Transverse colon (tissue), 4 donors: ENCODE data around the gene OXNAD1.

Source experiments
- POLR2A ChIP-seq: fragments of 450-650 bp; IDR thresholded peaks from one replicate; pipeline ENCODE4 v1.6.1; 2016; ENCODE audit warnings: antibody characterized with exemption, mild to moderate bottlenecking, moderate library complexity
- POLR2AphosphoS5 ChIP-seq, 3 donors: sonication (generic); formaldehyde crosslinking; IDR thresholded peaks; one replicate each; pipeline ENCODE4 v1.6.1; 2016; ENCODE audit warnings: antibody characterized with exemption in 3 of 3
- TF ChIP-seq, protein P1 (sequence below), 5 experiments: fragments of 200-600 bp in 3 of 5; fragments of 450-650 bp in 2 of 5; sonication (generic) in 3 of 5; IDR thresholded peaks; 1 replicate in 2 of 5; 2 replicates in 3 of 5; pipeline ENCODE4 v1.5.1; 2016 to 2017; ENCODE audit warnings: antibody characterized with exemption in 5 of 5, inconsistent platforms in 3 of 5, mild to moderate bottlenecking in 2 of 5, moderate library complexity in 1 of 5

DNA sequence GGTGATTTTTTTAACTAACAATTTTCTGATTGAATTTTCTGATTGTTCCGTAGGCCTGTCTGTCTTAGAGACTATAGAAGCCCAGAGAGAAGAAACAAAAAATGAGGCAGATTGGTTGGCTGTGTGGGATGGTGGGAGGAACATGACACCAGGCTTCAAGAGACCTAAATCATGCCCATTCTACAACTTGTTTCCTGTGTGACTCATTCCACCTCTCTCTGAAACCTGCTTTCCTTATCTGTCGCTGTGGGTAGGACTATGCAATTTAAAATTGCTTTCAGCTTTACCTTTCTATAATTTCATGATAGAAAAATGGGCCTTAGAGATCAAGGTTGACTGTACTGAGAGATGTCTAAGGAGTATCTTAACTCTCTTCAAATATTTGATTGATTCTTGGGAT is 44.5 kb downstream of the OXNAD1 start:
- TF ChIP-seq, protein P1, sequence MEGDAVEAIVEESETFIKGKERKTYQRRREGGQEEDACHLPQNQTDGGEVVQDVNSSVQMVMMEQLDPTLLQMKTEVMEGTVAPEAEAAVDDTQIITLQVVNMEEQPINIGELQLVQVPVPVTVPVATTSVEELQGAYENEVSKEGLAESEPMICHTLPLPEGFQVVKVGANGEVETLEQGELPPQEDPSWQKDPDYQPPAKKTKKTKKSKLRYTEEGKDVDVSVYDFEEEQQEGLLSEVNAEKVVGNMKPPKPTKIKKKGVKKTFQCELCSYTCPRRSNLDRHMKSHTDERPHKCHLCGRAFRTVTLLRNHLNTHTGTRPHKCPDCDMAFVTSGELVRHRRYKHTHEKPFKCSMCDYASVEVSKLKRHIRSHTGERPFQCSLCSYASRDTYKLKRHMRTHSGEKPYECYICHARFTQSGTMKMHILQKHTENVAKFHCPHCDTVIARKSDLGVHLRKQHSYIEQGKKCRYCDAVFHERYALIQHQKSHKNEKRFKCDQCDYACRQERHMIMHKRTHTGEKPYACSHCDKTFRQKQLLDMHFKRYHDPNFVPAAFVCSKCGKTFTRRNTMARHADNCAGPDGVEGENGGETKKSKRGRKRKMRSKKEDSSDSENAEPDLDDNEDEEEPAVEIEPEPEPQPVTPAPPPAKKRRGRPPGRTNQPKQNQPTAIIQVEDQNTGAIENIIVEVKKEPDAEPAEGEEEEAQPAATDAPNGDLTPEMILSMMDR (IDR thresholded peaks at IDR 0.05): no peak
- TF ChIP-seq POLR2AphosphoS5 (IDR thresholded peaks at IDR 0.05) (no peak), POLR2A (no peak)
